Panc1 (cell line): Measurements from ENCODE around the gene SKIC8.

Experiments used
- POLR2AphosphoS5 ChIP-seq: IDR thresholded peaks from 2 replicates; pipeline ENCODE4 v1.6.1; 2012; ENCODE audit warnings: mild to moderate bottlenecking, low read depth, low read length, moderate library complexity
- REST ChIP-seq, 2 experiments: IDR thresholded peaks; 2 replicates each; pipeline ENCODE4 v1.6.1; 2011 to 2012; ENCODE audit warnings: low read depth in 2 of 2, control low read depth in 1 of 2, low read length in 1 of 2, mild to moderate bottlenecking in 1 of 2, moderate library complexity in 1 of 2; ENCODE audit not compliant: insufficient read depth in 1 of 2
- TCF7L2 ChIP-seq: IDR thresholded peaks from 2 replicates; pipeline ENCODE4 v1.6.1; 2011; ENCODE audit warnings: mild to moderate bottlenecking, low read depth, low read length, inconsistent platforms
- TF ChIP-seq, protein P1 (sequence below): fragments of 450-650 bp; IDR thresholded peaks from 2 replicates; pipeline ENCODE4 v1.5.1; 2017; ENCODE audit warnings: mild to moderate bottlenecking

DNA sequence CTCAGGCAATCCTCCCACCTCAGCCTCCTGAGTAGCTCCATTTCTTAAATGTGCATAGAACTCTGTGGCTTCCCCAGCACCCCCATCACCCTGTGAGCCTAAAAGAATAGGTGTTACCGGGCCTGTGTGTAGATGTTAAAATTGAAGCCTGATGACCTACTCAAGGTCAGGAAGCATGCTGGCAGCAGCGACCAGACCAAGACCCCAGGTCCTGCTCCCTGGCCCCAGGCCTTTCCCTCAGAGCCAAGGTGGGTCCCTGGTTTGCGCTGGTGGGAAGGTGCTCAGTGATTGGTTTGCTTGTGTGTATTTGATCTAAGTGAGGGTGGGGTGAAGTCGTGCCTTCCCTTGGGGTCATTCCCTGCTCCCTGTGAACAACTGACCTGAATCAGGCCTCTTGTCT is 22.4 kb upstream of the SKIC8 start:
- no peak for TF ChIP-seq REST (IDR thresholded peaks at IDR 0.05; ENCODE audit: insufficient read depth in 1 of 2, low read depth in 2 of 2, low read length in 1 of 2)
- TF ChIP-seq, protein P1, sequence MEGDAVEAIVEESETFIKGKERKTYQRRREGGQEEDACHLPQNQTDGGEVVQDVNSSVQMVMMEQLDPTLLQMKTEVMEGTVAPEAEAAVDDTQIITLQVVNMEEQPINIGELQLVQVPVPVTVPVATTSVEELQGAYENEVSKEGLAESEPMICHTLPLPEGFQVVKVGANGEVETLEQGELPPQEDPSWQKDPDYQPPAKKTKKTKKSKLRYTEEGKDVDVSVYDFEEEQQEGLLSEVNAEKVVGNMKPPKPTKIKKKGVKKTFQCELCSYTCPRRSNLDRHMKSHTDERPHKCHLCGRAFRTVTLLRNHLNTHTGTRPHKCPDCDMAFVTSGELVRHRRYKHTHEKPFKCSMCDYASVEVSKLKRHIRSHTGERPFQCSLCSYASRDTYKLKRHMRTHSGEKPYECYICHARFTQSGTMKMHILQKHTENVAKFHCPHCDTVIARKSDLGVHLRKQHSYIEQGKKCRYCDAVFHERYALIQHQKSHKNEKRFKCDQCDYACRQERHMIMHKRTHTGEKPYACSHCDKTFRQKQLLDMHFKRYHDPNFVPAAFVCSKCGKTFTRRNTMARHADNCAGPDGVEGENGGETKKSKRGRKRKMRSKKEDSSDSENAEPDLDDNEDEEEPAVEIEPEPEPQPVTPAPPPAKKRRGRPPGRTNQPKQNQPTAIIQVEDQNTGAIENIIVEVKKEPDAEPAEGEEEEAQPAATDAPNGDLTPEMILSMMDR, result no peak
- no peak for TF ChIP-seq POLR2AphosphoS5
- TF ChIP-seq TCF7L2, result no peak
